ENCODE results near the gene TEX26.

TEX26 gene

DNA sequence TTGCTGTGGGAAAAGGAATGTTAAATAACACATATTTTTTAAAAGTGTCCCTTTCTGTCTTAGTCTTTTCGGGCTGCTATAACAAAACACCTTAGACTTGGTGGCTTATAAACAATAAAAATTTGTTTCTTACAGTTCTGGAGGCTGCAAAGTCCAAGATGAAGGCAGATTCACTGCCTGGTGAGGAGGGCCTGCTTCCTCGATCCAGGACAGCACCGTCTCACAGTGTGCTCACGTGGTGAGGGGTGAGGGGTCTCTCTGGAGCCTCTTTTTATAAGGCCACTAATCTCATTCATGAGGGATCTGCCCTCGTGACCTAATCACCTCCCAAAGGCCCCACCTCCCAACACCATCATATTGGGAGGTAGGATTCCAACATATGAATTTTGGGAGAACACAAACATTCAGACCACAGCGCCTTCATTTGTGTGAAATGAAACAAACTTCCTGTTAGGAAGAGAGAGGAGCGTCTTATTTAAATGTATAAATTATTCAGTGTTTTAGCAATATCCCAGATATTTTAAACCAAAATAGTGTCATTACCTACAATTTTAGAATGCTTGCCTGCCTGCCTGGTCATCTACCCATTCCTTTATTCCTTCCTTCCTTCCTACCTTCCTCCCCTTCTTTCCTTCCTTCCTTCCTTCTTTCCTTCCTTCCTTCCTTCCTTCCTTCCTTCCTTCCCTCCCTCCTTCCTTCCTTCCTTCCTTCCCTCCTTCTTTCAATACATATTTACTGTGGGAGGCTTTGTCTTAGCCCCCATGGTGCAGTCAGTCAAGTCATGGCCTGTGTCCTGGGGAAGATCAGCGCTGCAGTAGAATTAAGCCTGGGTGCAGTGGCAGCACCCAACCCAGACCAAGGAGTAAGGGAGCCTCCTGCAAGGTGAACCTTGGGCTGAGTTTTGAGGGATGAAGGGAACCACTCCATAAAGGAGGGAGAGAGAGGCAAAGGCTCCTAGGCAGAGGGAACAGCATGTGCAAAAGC is 84.2 kb downstream of the TEX26 start:
- ATAC-seq (ENCODE audit: low read depth) (no peak), DNase-seq (ENCODE audit: low spot score) (no peak)
- no peaks in the 10 kb centered on the region for H3K9me3 ChIP-seq (ENCODE audit: severe bottlenecking)
- H3K36me3 ChIP-seq (ENCODE audit: low read depth), result no peaks in the 10 kb centered on the region
- H3K27ac ChIP-seq (ENCODE audit: poor library complexity, severe bottlenecking), result no peak overlapping the region
- H3K27me3 ChIP-seq (ENCODE audit: insufficient read depth, poor library complexity, severe bottlenecking), result no peaks in the 10 kb centered on the region
- H3K4me1 ChIP-seq (ENCODE audit: insufficient read depth, poor library complexity, severe bottlenecking), result no peaks in the 10 kb centered on the region
- H3K4me3 ChIP-seq (ENCODE audit: severe bottlenecking), result no peak overlapping the region
- TF ChIP-seq CTCF (IDR thresholded peaks at IDR 0.05; ENCODE audit: poor library complexity, severe bottlenecking), result no peak

GRCh38 chr13:31018511-31018910 is 86.1 kb downstream of the TEX26 start:
- no peaks in the 10 kb centered on the region for H3K4me1 ChIP-seq (ENCODE audit: insufficient read depth, poor library complexity, severe bottlenecking)
- ATAC-seq (ENCODE audit: low read depth), result no peak

DNA sequence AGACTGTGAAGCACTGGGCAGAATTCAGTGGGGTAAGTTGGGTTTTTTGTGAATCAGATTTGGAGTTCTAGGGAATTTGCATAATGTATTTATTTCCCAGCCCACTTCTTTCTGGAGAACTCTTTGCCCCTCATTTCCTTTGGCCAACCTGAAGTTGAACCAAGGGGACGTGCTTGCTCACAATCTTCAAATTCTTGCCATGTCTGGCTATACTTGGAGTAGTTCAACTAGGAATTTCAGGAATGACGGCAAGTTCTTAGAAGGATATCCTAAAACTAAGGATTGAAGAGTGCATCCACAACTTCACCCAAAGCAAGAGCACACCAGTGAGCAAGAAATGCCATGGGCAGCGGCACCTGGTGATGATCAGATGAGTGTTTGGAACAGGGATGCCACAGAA is 88.5 kb downstream of the TEX26 start:
- Histone ChIP-seq H3K9me3 (ENCODE audit: severe bottlenecking) (no peaks in the 10 kb centered on the region), H3K36me3 (ENCODE audit: low read depth) (no peaks in the 10 kb centered on the region), H3K27ac (ENCODE audit: poor library complexity, severe bottlenecking) (no peak overlapping the region), H3K27me3 (ENCODE audit: insufficient read depth, poor library complexity, severe bottlenecking) (no peaks in the 10 kb centered on the region), H3K4me1 (ENCODE audit: insufficient read depth, poor library complexity, severe bottlenecking) (no peaks in the 10 kb centered on the region), H3K4me3 (ENCODE audit: severe bottlenecking) (no peak overlapping the region)
- no peak for DNase-seq (ENCODE audit: low spot score)
- no peak for TF ChIP-seq CTCF (IDR thresholded peaks at IDR 0.05; ENCODE audit: poor library complexity, severe bottlenecking)
- ATAC-seq (ENCODE audit: low read depth), result no peak

More at GRCh38 chr13:31018511-31018910, 86.1 kb downstream of the TEX26 start:
- Histone ChIP-seq H3K27me3 (ENCODE audit: insufficient read depth, poor library complexity, severe bottlenecking) (no peaks in the 10 kb centered on the region), H3K9me3 (ENCODE audit: severe bottlenecking) (no peaks in the 10 kb centered on the region), H3K36me3 (ENCODE audit: low read depth) (no peaks in the 10 kb centered on the region), H3K27ac (ENCODE audit: poor library complexity, severe bottlenecking) (no peak overlapping the region), H3K4me3 (ENCODE audit: severe bottlenecking) (no peak overlapping the region)
- TF ChIP-seq CTCF (IDR thresholded peaks at IDR 0.05; ENCODE audit: poor library complexity, severe bottlenecking), result no peak
- DNase-seq (ENCODE audit: low spot score), result no peak

GRCh38 chr13:31022288-31022895 is 89.9 kb downstream of the TEX26 start:
- Histone ChIP-seq H3K4me1 (ENCODE audit: insufficient read depth, poor library complexity, severe bottlenecking) (no peaks in the 10 kb centered on the region), H3K27ac (ENCODE audit: poor library complexity, severe bottlenecking) (no peak overlapping the region), H3K36me3 (ENCODE audit: low read depth) (no peaks in the 10 kb centered on the region), H3K27me3 (ENCODE audit: insufficient read depth, poor library complexity, severe bottlenecking) (no peaks in the 10 kb centered on the region), H3K9me3 (ENCODE audit: severe bottlenecking) (no peaks in the 10 kb centered on the region), H3K4me3 (ENCODE audit: severe bottlenecking) (no peak overlapping the region)
- ATAC-seq (ENCODE audit: low read depth) (no peak), DNase-seq (ENCODE audit: low spot score) (no peak)
- TF ChIP-seq CTCF (IDR thresholded peaks at IDR 0.05; ENCODE audit: poor library complexity, severe bottlenecking), result no peak

All from RWPE2 (cell line).